ENCODE measurements around the gene COPE. TPM values are rescaled to one million over a fixed set of nuclear protein-coding genes. Genes with fewer than 3 reads are reported as not detected.

The COPE gene
- total and polyA plus RNA-seq, 2 donors (not counting 1 experiment from before 2014, with no cell fraction given) = 154 to 279 TPM

DNA sequence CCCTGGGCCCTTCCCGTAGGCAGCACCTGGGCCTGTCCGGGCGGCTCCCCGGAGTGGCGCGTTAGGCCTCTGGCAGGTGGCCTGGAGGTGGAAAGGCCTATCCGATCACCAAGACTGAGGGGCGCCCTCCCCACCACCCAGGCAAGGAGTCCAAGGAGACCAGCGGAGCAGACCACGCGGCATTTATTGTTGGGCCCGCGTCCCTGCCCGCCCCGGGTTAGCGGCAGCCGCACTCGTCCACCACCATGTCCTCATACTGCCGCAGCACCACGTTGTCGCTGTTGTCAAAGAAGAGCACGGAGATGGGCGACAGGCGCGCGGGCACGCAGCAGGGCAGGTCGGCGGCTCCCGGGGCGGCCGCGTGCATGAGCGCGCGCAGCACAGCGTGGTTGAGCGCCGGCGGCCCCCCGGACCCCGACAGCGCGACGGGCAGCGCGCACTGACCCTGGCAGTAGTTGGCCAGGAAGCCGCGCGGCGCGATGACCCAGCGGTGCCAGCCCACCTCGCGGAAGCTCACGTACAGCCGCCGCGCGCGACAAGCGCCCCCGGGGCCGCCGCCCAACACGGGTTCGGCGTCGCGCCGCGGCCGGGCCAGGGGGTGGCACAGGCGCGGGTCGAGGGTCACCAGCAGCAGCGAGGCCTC lies 50.7 kb downstream of the COPE start:
- Histone ChIP-seq H3K9ac (ENCODE audit: low read length) (no peak overlapping the region), H3K4me3 (ENCODE audit: control extremely low read depth in 1 of 5, extremely low read depth in 1 of 5, insufficient read depth in 1 of 5, low read depth in 2 of 5, low read length in 4 of 5) (no peak overlapping the region), H3K79me2 (ENCODE audit: control insufficient read depth, insufficient read depth, low read length) (peaks cover 3% of the 10 kb centered on the region), H3K27ac (ENCODE audit: low read length in 2 of 2) (no peak overlapping the region), H3K36me3 (replicated peaks in 1 of 2; ENCODE audit: control extremely low read depth in 1 of 2, control insufficient read depth in 1 of 2, extremely low read depth in 1 of 2, insufficient read depth in 2 of 2, low read length in 1 of 2) (peaks cover 0 to 38% of the 10 kb centered on the region in 2 experiments), H2AFZ (ENCODE audit: insufficient read depth, low read depth, low read length, poor library complexity, severe bottlenecking) (no peak overlapping the region), H3K4me2 (replicated peaks; ENCODE audit: low read depth, low read length, poor library complexity, severe bottlenecking) (no peak overlapping the region), H4K20me1 (ENCODE audit: control insufficient read depth, insufficient read depth, low read length, poor library complexity, severe bottlenecking) (peaks cover 40% of the 10 kb centered on the region), H3K9me3 (ENCODE audit: control extremely low read depth in 1 of 3, control insufficient read depth in 2 of 3, insufficient read depth in 1 of 3, low read length in 2 of 3) (peaks cover 0 to 3% (median 0%) of the 10 kb centered on the region in 3 donors), H3K27me3 (replicated peaks in 1 of 4; ENCODE audit: control extremely low read depth in 1 of 4, control insufficient read depth in 3 of 4, insufficient read depth in 4 of 4, low read length in 3 of 4) (peaks cover 0 to 28% (median 6%) of the 10 kb centered on the region in 4 experiments), H3K4me1 (ENCODE audit: control insufficient read depth in 2 of 2, insufficient read depth in 2 of 2, low read length in 2 of 2) (peaks cover 11 to 12% of the 10 kb centered on the region in 2 donors)
- no peak for TF ChIP-seq EZH2 (IDR thresholded peaks at IDR 0.05; ENCODE audit: borderline replicate concordance, insufficient read depth, low read depth, low read length, poor library complexity, severe bottlenecking)
- TF ChIP-seq, protein P1, sequence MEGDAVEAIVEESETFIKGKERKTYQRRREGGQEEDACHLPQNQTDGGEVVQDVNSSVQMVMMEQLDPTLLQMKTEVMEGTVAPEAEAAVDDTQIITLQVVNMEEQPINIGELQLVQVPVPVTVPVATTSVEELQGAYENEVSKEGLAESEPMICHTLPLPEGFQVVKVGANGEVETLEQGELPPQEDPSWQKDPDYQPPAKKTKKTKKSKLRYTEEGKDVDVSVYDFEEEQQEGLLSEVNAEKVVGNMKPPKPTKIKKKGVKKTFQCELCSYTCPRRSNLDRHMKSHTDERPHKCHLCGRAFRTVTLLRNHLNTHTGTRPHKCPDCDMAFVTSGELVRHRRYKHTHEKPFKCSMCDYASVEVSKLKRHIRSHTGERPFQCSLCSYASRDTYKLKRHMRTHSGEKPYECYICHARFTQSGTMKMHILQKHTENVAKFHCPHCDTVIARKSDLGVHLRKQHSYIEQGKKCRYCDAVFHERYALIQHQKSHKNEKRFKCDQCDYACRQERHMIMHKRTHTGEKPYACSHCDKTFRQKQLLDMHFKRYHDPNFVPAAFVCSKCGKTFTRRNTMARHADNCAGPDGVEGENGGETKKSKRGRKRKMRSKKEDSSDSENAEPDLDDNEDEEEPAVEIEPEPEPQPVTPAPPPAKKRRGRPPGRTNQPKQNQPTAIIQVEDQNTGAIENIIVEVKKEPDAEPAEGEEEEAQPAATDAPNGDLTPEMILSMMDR (IDR thresholded peaks at IDR 0.05) = no peak
- ATAC-seq (ENCODE audit: low read depth) (no peak), DNase-seq (no peak)
- Mint-ChIP-seq H3K4me1 (peaks cover 14% of the 10 kb centered on the region), H3K4me3 (no peak overlapping the region), H3K9me3 (ENCODE audit: insufficient read depth) (no peaks in the 10 kb centered on the region), H3K27me3 (peaks cover 19% of the 10 kb centered on the region), H3K27ac (no peak overlapping the region)
- POLR2A ChIA-PET = no interaction called here
- WGBS (ENCODE audit: insufficient coverage) = 80% methylated on average over 76 of the region's 77 CpGs
- intact Hi-C loops (cut with micrococcal nuclease) = no loop called here
- CTCF ChIA-PET = no interaction called here

DNA sequence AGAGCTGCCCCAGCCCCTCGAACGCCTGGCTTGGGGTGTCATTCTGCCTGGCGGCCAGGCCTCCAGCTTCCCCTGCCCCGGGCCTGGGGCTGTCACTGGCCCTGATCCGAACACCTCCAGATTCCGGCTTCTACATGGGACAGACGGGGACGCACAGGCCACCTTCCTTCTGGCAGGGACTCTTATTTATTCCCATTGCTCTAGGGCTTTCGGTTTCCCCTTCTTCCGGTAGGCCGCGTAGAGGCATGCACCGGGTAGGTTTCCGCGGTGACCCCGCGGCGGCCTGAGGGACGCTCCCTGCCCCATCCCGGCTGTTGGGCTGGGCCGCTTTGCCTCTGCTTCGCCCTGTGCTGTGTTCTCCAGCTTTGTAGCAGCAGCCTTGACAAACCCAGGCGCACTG lies 51.4 kb downstream of the COPE start:
- POLR2A ChIA-PET = no interaction called here
- intact Hi-C loops (cut with micrococcal nuclease) = no loop called here
- Histone ChIP-seq H3K27me3 (replicated peaks in 1 of 4; ENCODE audit: control extremely low read depth in 1 of 4, control insufficient read depth in 3 of 4, insufficient read depth in 4 of 4, low read length in 3 of 4) (peaks cover 0 to 23% (median 6%) of the 10 kb centered on the region in 4 experiments), H2AFZ (ENCODE audit: insufficient read depth, low read depth, low read length, poor library complexity, severe bottlenecking) (no peak overlapping the region), H3K79me2 (ENCODE audit: control insufficient read depth, insufficient read depth, low read length) (peaks cover 3% of the 10 kb centered on the region), H3K9ac (ENCODE audit: low read length) (no peak overlapping the region), H3K4me2 (replicated peaks; ENCODE audit: low read depth, low read length, poor library complexity, severe bottlenecking) (no peak overlapping the region), H3K4me1 (ENCODE audit: control insufficient read depth in 2 of 2, insufficient read depth in 2 of 2, low read length in 2 of 2) (peaks cover 11 to 12% of the 10 kb centered on the region in 2 donors), H3K4me3 (ENCODE audit: control extremely low read depth in 1 of 5, extremely low read depth in 1 of 5, insufficient read depth in 1 of 5, low read depth in 2 of 5, low read length in 4 of 5) (no peak overlapping the region), H4K20me1 (ENCODE audit: control insufficient read depth, insufficient read depth, low read length, poor library complexity, severe bottlenecking) (peaks cover 43% of the 10 kb centered on the region), H3K36me3 (replicated peaks in 1 of 2; ENCODE audit: control extremely low read depth in 1 of 2, control insufficient read depth in 1 of 2, extremely low read depth in 1 of 2, insufficient read depth in 2 of 2, low read length in 1 of 2) (peaks cover 0 to 45% of the 10 kb centered on the region in 2 experiments), H3K9me3 (ENCODE audit: control extremely low read depth in 1 of 3, control insufficient read depth in 2 of 3, insufficient read depth in 1 of 3, low read length in 2 of 3) (peaks cover 0 to 3% (median 0%) of the 10 kb centered on the region in 3 donors), H3K27ac (ENCODE audit: low read length in 2 of 2) (no peak overlapping the region)
- peaks cover 14% of the 10 kb centered on the region for H3K4me1 Mint-ChIP-seq
- CTCF ChIA-PET = interaction anchor here (1.6 to 2.0 kb wide), 2 partner anchors 12 to 20 kb away, joined by 9 to 17 read pairs; no protein-coding TSS in a partner anchor
- H3K27ac Mint-ChIP-seq = no peak overlapping the region
- no peak for ATAC-seq (ENCODE audit: low read depth)
- WGBS (ENCODE audit: insufficient coverage) = 97% methylated on average over 23 of the region's 23 CpGs
- no peaks in the 10 kb centered on the region for H3K9me3 Mint-ChIP-seq (ENCODE audit: insufficient read depth)
- TF ChIP-seq EZH2 (IDR thresholded peaks at IDR 0.05; ENCODE audit: borderline replicate concordance, insufficient read depth, low read depth, low read length, poor library complexity, severe bottlenecking) = no peak
- TF ChIP-seq, protein P1 (IDR thresholded peaks at IDR 0.05) = no peak
- H3K27me3 Mint-ChIP-seq = peaks cover 14% of the 10 kb centered on the region
- no peak for DNase-seq
- H3K4me3 Mint-ChIP-seq = no peak overlapping the region

Measured in B cell (primary cell).